Stimulated activated CD4-positive, alpha-beta T cell treated with anti-CD3 and anti-CD28 coated beads, Interleukin-2, amount 100 ng/mL, for 24 hours (primary cell): ENCODE measurements around the gene DPF3.
A peak's percentile ranks its signal among the peaks of the same experiment; 100 is the strongest.

ENCODE experiments used
- DNase-seq, 2 donors: peaks; one replicate each; pipeline ENCODE4 v3.0.0-alpha.2; 2020

The DPF3 gene

GRCh38 chr14:72833174-72833573 is 60.7 kb downstream of the DPF3 start:
- no peak for DNase-seq

- DNase-seq, result no peak
These were observed 62.9 kb downstream of the DPF3 start for GRCh38 chr14:72830786-72831594.

- no peak for DNase-seq
These were observed 63.5 kb downstream of the DPF3 start for GRCh38 chr14:72830356-72830755.

GRCh38 chr14:72828604-72829003 is 65.3 kb downstream of the DPF3 start:
- DNase-seq, result no peak

GRCh38 chr14:72826039-72826438 is 67.9 kb downstream of the DPF3 start:
- DNase-seq, result no peak

- DNase-seq, result no peak
These were observed 68.4 kb downstream of the DPF3 start for GRCh38 chr14:72825486-72825885.

- DNase-seq, result no peak
These were observed 69.8 kb downstream of the DPF3 start for GRCh38 chr14:72824051-72824450.

GRCh38 chr14:72822946-72823611 is 70.8 kb downstream of the DPF3 start:
- DNase-seq, result no peak

- no peak for DNase-seq
These were observed 74.9 kb downstream of the DPF3 start for GRCh38 chr14:72818998-72819397.

- DNase-seq, result no peak
These were observed 77.6 kb downstream of the DPF3 start for GRCh38 chr14:72816287-72816686.

- no peak for DNase-seq
These were observed 78.5 kb downstream of the DPF3 start for GRCh38 chr14:72815430-72815829.

GRCh38 chr14:72812292-72812851 is 81.5 kb downstream of the DPF3 start:
- DNase-seq, result no peak

- peak; percentile 55 to 61 for DNase-seq
These were observed 83.7 kb downstream of the DPF3 start for GRCh38 chr14:72810201-72810600.

- DNase-seq, result no peak
These were observed 84.8 kb downstream of the DPF3 start for GRCh38 chr14:72809063-72809462.

GRCh38 chr14:72808564-72808963 is 85.3 kb downstream of the DPF3 start:
- DNase-seq, result no peak

- no peak for DNase-seq
These were observed 91.3 kb downstream of the DPF3 start for GRCh38 chr14:72802588-72802946.

- no peak for DNase-seq
These were observed 91.9 kb downstream of the DPF3 start for GRCh38 chr14:72801836-72802587.

- DNase-seq, result no peak
These were observed 92.5 kb downstream of the DPF3 start for GRCh38 chr14:72801381-72801812.

GRCh38 chr14:72800848-72801370 is 93.0 kb downstream of the DPF3 start:
- DNase-seq, result no peak

- DNase-seq, result no peak
These were observed 93.6 kb downstream of the DPF3 start for GRCh38 chr14:72800296-72800695.

GRCh38 chr14:72796935-72797334 is 97.0 kb downstream of the DPF3 start:
- DNase-seq, result no peak

GRCh38 chr14:72793156-72793939 is 100.6 kb downstream of the DPF3 start:
- no peak for DNase-seq
